Trophoblast cell (in vitro differentiated cells and primary cell): Measurements from ENCODE around the gene PLS1.
"Not testable (repeated sequence)": the region's sequence is repeated elsewhere in the genome, so short reads cannot be mapped to it uniquely, and the experiment has no call there.

Experiments used
- DNase-seq, 2 donors: peaks; one replicate each; pipeline ENCODE4 v3.0.0-alpha.2; 2016
- H2AFZ ChIP-seq: 2 replicates; pipeline ENCODE4 v1.6.1; 2013; ENCODE audit warnings: low read length, moderate library complexity, mild to moderate bottlenecking; ENCODE audit not compliant: insufficient read depth, poor library complexity
- H2AK5ac ChIP-seq: 2 replicates; pipeline ENCODE4 v1.6.1; 2013; ENCODE audit warnings: mild to moderate bottlenecking, low read length
- H2BK120ac ChIP-seq: 2 replicates; pipeline ENCODE4 v1.6.1; 2013; ENCODE audit warnings: low read length, mild to moderate bottlenecking, moderate library complexity; ENCODE audit not compliant: insufficient read depth, poor library complexity
- H2BK12ac ChIP-seq: 2 replicates; pipeline ENCODE4 v1.6.1; 2013; ENCODE audit warnings: mild to moderate bottlenecking, low read length, moderate library complexity
- H2BK5ac ChIP-seq: 2 replicates; pipeline ENCODE4 v1.6.1; 2013; ENCODE audit warnings: low read length, low read depth, moderate library complexity, mild to moderate bottlenecking; ENCODE audit not compliant: poor library complexity
- H3K14ac ChIP-seq: 2 replicates; pipeline ENCODE4 v1.6.1; 2013; ENCODE audit warnings: mild to moderate bottlenecking, low read length
- H3K18ac ChIP-seq: 2 replicates; pipeline ENCODE4 v1.6.1; 2013; ENCODE audit warnings: mild to moderate bottlenecking, low read length
- H3K23ac ChIP-seq: 2 replicates; pipeline ENCODE4 v1.6.1; 2013; ENCODE audit warnings: low read length
- H3K27ac ChIP-seq: 2 replicates; pipeline ENCODE4 v1.5.1; 2013; ENCODE audit warnings: low read depth, mild to moderate bottlenecking, inconsistent platforms, low read length, moderate library complexity
- H3K27me3 ChIP-seq: 2 replicates; pipeline ENCODE4 v1.6.1; 2013; ENCODE audit warnings: inconsistent platforms, mild to moderate bottlenecking, low read length, moderate library complexity; ENCODE audit not compliant: insufficient read depth
- H3K36me3 ChIP-seq, 2 experiments: 1 replicate in 1 of 2; 2 replicates in 1 of 2; pipeline ENCODE4 v1.6.1; 2013; ENCODE audit warnings: low read length in 2 of 2, mild to moderate bottlenecking in 2 of 2, moderate library complexity in 1 of 2; ENCODE audit not compliant: insufficient read depth in 2 of 2, control insufficient read depth in 1 of 2
- H3K4ac ChIP-seq: 2 replicates; pipeline ENCODE4 v1.6.1; 2013; ENCODE audit warnings: low read depth, mild to moderate bottlenecking, low read length, moderate library complexity
- H3K4me1 ChIP-seq, 2 experiments: 1 replicate in 1 of 2; 2 replicates in 1 of 2; pipeline ENCODE4 v1.6.1; 2013; ENCODE audit warnings: low read length in 2 of 2, mild to moderate bottlenecking in 2 of 2, moderate library complexity in 1 of 2; ENCODE audit not compliant: insufficient read depth in 2 of 2, control insufficient read depth in 1 of 2
- H3K4me2 ChIP-seq: 2 replicates; pipeline ENCODE4 v1.6.1; 2013; ENCODE audit warnings: inconsistent platforms, mild to moderate bottlenecking, low read length, moderate library complexity
- H3K4me3 ChIP-seq: 2 replicates; pipeline ENCODE4 v1.5.1; 2013; ENCODE audit warnings: mild to moderate bottlenecking, low read depth, low read length, inconsistent platforms
- H3K79me1 ChIP-seq: one replicate; pipeline ENCODE4 v1.6.1; 2013; ENCODE audit warnings: low read length
- H3K79me2 ChIP-seq: 2 replicates; pipeline ENCODE4 v1.6.1; 2013; ENCODE audit warnings: low read length, mild to moderate bottlenecking; ENCODE audit not compliant: control insufficient read depth, insufficient read depth, poor library complexity
- H3K9ac ChIP-seq: 2 replicates; pipeline ENCODE4 v1.6.1; 2013; ENCODE audit warnings: mild to moderate bottlenecking, low read length
- H3K9me3 ChIP-seq: 2 replicates; pipeline ENCODE4 v1.6.1; 2013; ENCODE audit warnings: low read depth, mild to moderate bottlenecking, control low read depth, inconsistent platforms, low read length; ENCODE audit not compliant: insufficient read depth
- H4K12ac ChIP-seq: 2 replicates; pipeline ENCODE4 v1.6.1; 2013; ENCODE audit warnings: low read depth, mild to moderate bottlenecking, low read length, moderate library complexity
- H4K8ac ChIP-seq: 2 replicates; pipeline ENCODE4 v1.6.1; 2013; ENCODE audit warnings: low read depth, mild to moderate bottlenecking, low read length, moderate library complexity
- H4K91ac ChIP-seq: one replicate; pipeline ENCODE4 v1.6.1; 2013; ENCODE audit warnings: low read depth, mild to moderate bottlenecking, low read length, moderate library complexity
- WGBS: extraction: QIAGEN DNeasy Blood & Tissue Kit; methylation state at CpG from one replicate; pipeline ENCODE4 v1.1.7; 2013; ENCODE audit warnings: missing lambda C conversion rate; ENCODE audit not compliant: insufficient read length, insufficient coverage; ENCODE audit errors: extremely low coverage; 5-methylcytosine and 5-hydroxymethylcytosine counted together

Gene PLS1

GRCh38 chr3:142569422-142569821 is 26.8 kb upstream of the PLS1 start:
- H4K8ac ChIP-seq, H3K14ac ChIP-seq, H2BK5ac ChIP-seq, H3K4me2 ChIP-seq, H3K79me2 ChIP-seq, H3K36me3 ChIP-seq, H2AK5ac ChIP-seq, H3K4me3 ChIP-seq, H2AFZ ChIP-seq, H2BK12ac ChIP-seq, H3K4me1 ChIP-seq, H3K79me1 ChIP-seq, H3K9me3 ChIP-seq, H3K4ac ChIP-seq, H3K27me3 ChIP-seq, H3K18ac ChIP-seq, DNase-seq, H4K12ac ChIP-seq, H3K27ac ChIP-seq, H3K9ac ChIP-seq, H3K23ac ChIP-seq, H2BK120ac ChIP-seq, H4K91ac ChIP-seq: not testable (repeated sequence)
- WGBS = no CpG with 5 or more reads among the region's 3 CpGs

- not testable (repeated sequence) for H2BK120ac ChIP-seq, H3K36me3 ChIP-seq, DNase-seq, H3K4me3 ChIP-seq, H3K9ac ChIP-seq, H2AK5ac ChIP-seq, H2BK5ac ChIP-seq, H3K79me2 ChIP-seq, H4K8ac ChIP-seq, H2BK12ac ChIP-seq, H4K91ac ChIP-seq, H2AFZ ChIP-seq, H3K9me3 ChIP-seq, H3K27me3 ChIP-seq, H3K79me1 ChIP-seq, H3K27ac ChIP-seq, H3K18ac ChIP-seq, H3K4me2 ChIP-seq, H3K4me1 ChIP-seq, H3K4ac ChIP-seq, H3K14ac ChIP-seq, H3K23ac ChIP-seq, H4K12ac ChIP-seq
- whole genome bisulfite sequencing = no CpG with 5 or more reads among the region's 3 CpGs
Measured at GRCh38 chr3:142574223-142574622, 22.0 kb upstream of the PLS1 start.

GRCh38 chr3:142574665-142575064 is 21.5 kb upstream of the PLS1 start:
- DNase-seq = no peak
- no peak overlapping the region for H3K4me2 ChIP-seq

GRCh38 chr3:142576792-142577191 is 19.4 kb upstream of the PLS1 start:
- no peak overlapping the region for H3K4me2 ChIP-seq
- no peak overlapping the region for H3K14ac ChIP-seq
- no peak overlapping the region for H3K27ac ChIP-seq
- no peak overlapping the region for H2BK5ac ChIP-seq
- H3K23ac ChIP-seq = no peak overlapping the region
- H4K12ac ChIP-seq = no peak overlapping the region
- peaks cover 7% of the 10 kb centered on the region for H3K79me2 ChIP-seq
- no peak overlapping the region for H2AK5ac ChIP-seq
- H3K4ac ChIP-seq = no peak overlapping the region
- H4K91ac ChIP-seq = no peak overlapping the region
- no peaks in the 10 kb centered on the region for H3K27me3 ChIP-seq
- H3K18ac ChIP-seq = no peak overlapping the region
- H3K79me1 ChIP-seq = peaks cover 9% of the 10 kb centered on the region
- H4K8ac ChIP-seq = no peak overlapping the region
- no peak overlapping the region for H2BK12ac ChIP-seq
- no peak for DNase-seq
- H3K9me3 ChIP-seq = no peaks in the 10 kb centered on the region
- H2AFZ ChIP-seq = no peak overlapping the region
- no peak overlapping the region for H3K9ac ChIP-seq
- no peaks in the 10 kb centered on the region for H3K36me3 ChIP-seq
- no peak overlapping the region for H2BK120ac ChIP-seq
- peaks cover 0 to 3% of the 10 kb centered on the region in 2 experiments for H3K4me1 ChIP-seq
- no peak overlapping the region for H3K4me3 ChIP-seq

More at GRCh38 chr3:142574665-142575064, 21.5 kb upstream of the PLS1 start:
- no peak overlapping the region for H2AFZ ChIP-seq
- H3K18ac ChIP-seq = no peak overlapping the region
- no peak overlapping the region for H2BK12ac ChIP-seq
- H4K91ac ChIP-seq = no peak overlapping the region
- H3K4me3 ChIP-seq = no peak overlapping the region
- no peak overlapping the region for H2AK5ac ChIP-seq
- H3K4me1 ChIP-seq = peaks cover 0 to 3% of the 10 kb centered on the region in 2 experiments
- no peaks in the 10 kb centered on the region for H3K36me3 ChIP-seq
- H2BK5ac ChIP-seq = no peak overlapping the region
- no peak overlapping the region for H3K14ac ChIP-seq
- no peaks in the 10 kb centered on the region for H3K9me3 ChIP-seq
- H3K4ac ChIP-seq = no peak overlapping the region
- peaks cover 9% of the 10 kb centered on the region for H3K79me1 ChIP-seq
- H3K27me3 ChIP-seq = no peaks in the 10 kb centered on the region
- WGBS = no CpG with 5 or more reads among the region's 1 CpG
- H3K23ac ChIP-seq = no peak overlapping the region
- no peak overlapping the region for H3K27ac ChIP-seq
- no peak overlapping the region for H2BK120ac ChIP-seq
- peaks cover 7% of the 10 kb centered on the region for H3K79me2 ChIP-seq
- H4K8ac ChIP-seq = no peak overlapping the region
- no peak overlapping the region for H4K12ac ChIP-seq
- peak overlapping the region; percentile 28 for H3K9ac ChIP-seq
